ENCODE data around the gene STK26. TPM values are rescaled to one million over a fixed set of nuclear protein-coding genes. Genes with fewer than 3 reads are reported as not detected.

STK26 gene
- total RNA-seq, result 10 to 100 TPM in 2 of 4 donors, 1 to 10 TPM in 2; 3.8 to 15.7 (median 7.7) TPM

- peak within 1 kb of the TSS; percentile 73 to 86 (median 80) for H3K27ac ChIP-seq
- no peak for TF ChIP-seq CTCF (IDR thresholded peaks at IDR 0.05)
- peak; percentile 59 to 72 for TF ChIP-seq POLR2A (IDR thresholded peaks at IDR 0.05)
- H3K27me3 ChIP-seq, result no peaks in the 10 kb centered on the region
- H3K4me3 ChIP-seq, result peak within 1 kb of the TSS; percentile 57 to 83 (median 68)
- no peaks in the 10 kb centered on the region for H3K9me3 ChIP-seq
- no peaks in the 10 kb centered on the region for H3K4me1 ChIP-seq
- H3K36me3 ChIP-seq, result no peaks in the 10 kb centered on the region
- DNase-seq, result peak; percentile 71 to 89 (median 78)
Observed at GRCh38 chrX:132022967-132023895, at the start of gene STK26. STK26 (plus strand) TSS chrX:132023302; CDS start chrX:132023618, 316 bp downstream.

- TF ChIP-seq CTCF (IDR thresholded peaks at IDR 0.05) (no peak), POLR2A (IDR thresholded peaks at IDR 0.05) (no peak)
- Histone ChIP-seq H3K27ac (no peak overlapping the region), H3K27me3 (no peaks in the 10 kb centered on the region), H3K4me3 (no peak overlapping the region), H3K9me3 (no peaks in the 10 kb centered on the region), H3K4me1 (no peaks in the 10 kb centered on the region), H3K36me3 (no peaks in the 10 kb centered on the region)
- DNase-seq, result no peak
Observed at GRCh38 chrX:131975851-131976250, 47.3 kb upstream of the STK26 start.

GRCh38 chrX:131977619-131978018, 45.5 kb upstream of the STK26 start:
- no peak for DNase-seq
- Histone ChIP-seq H3K36me3 (no peaks in the 10 kb centered on the region), H3K27ac (no peak overlapping the region), H3K4me3 (no peak overlapping the region), H3K9me3 (no peaks in the 10 kb centered on the region), H3K4me1 (no peaks in the 10 kb centered on the region), H3K27me3 (no peaks in the 10 kb centered on the region)
- no peak for TF ChIP-seq CTCF (IDR thresholded peaks at IDR 0.05)
- TF ChIP-seq POLR2A (IDR thresholded peaks at IDR 0.05), result no peak

GRCh38 chrX:131979116-131979515, 44.0 kb upstream of the STK26 start:
- Histone ChIP-seq H3K36me3 (no peaks in the 10 kb centered on the region), H3K4me3 (no peak overlapping the region), H3K27ac (no peak overlapping the region), H3K4me1 (no peaks in the 10 kb centered on the region), H3K9me3 (no peaks in the 10 kb centered on the region), H3K27me3 (no peaks in the 10 kb centered on the region)
- TF ChIP-seq CTCF (IDR thresholded peaks at IDR 0.05) (no peak), POLR2A (IDR thresholded peaks at IDR 0.05) (no peak)
- DNase-seq, result no peak

GRCh38 chrX:131985526-131986049, 37.5 kb upstream of the STK26 start:
- Histone ChIP-seq H3K27me3 (no peaks in the 10 kb centered on the region), H3K4me1 (peaks cover 0 to 6% (median 0%) of the 10 kb centered on the region in 4 donors), H3K36me3 (no peaks in the 10 kb centered on the region), H3K27ac (peak overlapping the region in 1 of 4 donors; percentile 25), H3K9me3 (no peaks in the 10 kb centered on the region), H3K4me3 (no peak overlapping the region)
- TF ChIP-seq CTCF (IDR thresholded peaks at IDR 0.05), result no peak
- TF ChIP-seq POLR2A (IDR thresholded peaks at IDR 0.05), result no peak
- no peak for DNase-seq
